NK-92 (cell line): ENCODE measurements around the gene OR5AR1.
"Not testable (repeated sequence)": the region's sequence is repeated elsewhere in the genome, so short reads cannot be mapped to it uniquely, and the experiment has no call there.

Source experiments
- DNase-seq: peaks from one replicate; lab custom pipeline; 2025; ENCODE audit not compliant: unreplicated experiment; lab: John Stamatoyannopoulos, UW

OR5AR1 gene

DNA sequence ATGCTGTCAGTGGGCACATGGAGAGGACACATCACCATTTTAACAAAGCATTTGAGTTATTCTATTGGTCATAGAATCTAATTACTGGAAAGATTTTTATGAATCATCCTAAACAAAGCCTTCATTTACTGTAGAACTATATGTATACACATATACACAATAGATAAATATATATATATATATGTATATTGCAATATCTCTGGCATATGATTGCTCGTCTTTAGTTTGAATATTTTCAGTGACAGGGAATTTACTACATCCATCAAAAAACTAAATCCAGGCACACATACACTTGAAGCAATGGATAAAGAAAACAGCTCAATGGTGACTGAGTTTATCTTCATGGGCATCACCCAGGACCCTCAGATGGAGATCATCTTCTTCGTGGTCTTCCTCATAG, at the start of gene OR5AR1:
Gene OR5AR1 (plus strand): TSS at position 301 of the 400 bp plus-strand sequence. CDS start 0 bp downstream, at position 301.
- no peak for DNase-seq

DNA sequence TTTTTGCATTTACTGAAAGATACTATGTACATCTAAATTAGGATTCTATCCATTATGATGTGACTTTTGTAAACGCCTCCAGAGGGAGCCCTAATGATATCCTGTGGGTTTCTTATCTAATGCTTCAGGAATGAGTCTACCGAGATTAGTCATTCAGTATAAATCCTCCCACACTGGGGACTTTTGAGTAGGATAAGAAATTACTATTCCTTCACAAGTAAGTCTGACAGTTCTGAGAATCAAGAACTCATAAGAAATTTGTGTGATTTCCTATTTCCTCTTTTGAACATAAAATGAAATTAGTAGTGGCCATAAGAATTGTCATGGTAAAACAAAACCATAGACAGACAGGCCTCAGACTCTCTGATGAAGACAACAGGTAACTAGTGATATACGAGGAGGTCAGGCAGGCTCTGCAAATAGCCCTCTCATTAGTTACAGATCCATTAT, 38.8 kb upstream of the OR5AR1 start:
- DNase-seq: no peak

DNA sequence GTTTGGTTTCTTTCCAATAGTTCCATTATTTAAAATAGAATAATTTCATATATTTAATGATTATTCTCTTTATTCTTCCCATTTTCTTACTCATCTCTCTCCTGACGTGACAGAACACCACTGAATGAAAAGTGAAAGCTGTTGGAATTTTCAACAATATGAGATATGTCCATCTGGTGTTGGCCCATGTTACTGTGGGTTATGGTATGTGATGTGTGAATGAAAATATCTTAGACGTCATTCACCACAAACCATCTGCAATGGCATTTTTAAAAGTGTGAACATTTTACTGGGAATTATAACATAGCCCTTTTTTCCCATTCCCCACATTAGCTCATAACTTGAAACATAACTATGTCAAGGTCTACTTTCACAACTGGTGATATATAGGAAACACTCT, 37.5 kb upstream of the OR5AR1 start:
- no peak for DNase-seq

DNA sequence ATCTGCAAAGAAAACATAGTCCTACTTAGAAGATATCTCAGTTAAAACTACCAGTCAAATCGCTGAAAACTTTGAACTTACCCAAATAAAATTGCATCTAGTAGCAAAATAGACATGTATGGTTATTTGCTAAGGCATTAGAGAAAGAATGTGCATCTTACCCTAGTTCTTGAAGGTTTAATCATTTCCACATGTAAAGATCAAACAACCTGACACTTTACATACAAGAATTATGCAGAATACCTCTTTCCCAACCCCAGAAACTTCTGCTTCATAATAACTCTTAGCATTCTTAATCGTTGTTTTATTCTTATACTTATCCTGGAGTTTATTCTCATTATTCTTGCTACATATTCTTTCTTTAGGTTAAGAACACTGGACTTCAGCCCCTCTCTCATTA, 31.2 kb upstream of the OR5AR1 start:
- DNase-seq: no peak

DNA sequence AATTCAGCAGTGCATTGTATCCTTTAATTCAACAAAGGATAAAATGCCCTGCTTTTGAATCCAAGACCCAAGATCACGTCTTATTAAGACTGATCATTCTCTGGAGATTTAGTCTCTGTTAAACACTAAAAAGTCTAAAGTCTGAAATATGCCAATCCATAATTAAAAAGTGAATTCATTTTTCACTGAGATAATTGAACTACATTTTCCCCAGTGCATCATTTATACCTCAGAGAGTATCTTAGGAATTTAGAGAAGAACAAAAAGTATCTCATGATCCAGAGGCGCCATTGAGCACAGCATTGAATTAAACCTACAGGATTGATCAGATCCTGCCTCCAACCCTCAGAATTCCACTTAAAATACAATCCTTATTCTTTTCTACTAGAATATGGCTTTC, 26.6 kb upstream of the OR5AR1 start:
- DNase-seq: no peak

DNA sequence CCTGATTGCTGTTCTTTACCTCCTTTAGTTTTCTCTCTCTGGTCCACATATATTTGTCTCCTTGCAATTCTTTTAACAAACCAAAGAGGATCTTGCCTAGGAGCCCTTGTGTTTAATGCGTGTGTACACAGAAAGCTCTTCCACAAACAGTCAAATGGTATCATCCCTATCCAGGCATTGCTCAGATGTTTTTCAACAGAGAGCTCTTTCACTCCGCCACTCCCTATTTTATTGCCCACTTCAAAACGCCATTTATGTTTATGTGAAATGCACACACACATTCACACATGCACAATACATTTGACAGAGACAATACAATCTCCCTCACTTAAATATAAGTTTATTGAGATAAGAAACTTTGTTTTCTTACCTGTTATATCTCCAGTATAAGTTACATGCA, 26.0 kb upstream of the OR5AR1 start:
- DNase-seq: no peak

DNA sequence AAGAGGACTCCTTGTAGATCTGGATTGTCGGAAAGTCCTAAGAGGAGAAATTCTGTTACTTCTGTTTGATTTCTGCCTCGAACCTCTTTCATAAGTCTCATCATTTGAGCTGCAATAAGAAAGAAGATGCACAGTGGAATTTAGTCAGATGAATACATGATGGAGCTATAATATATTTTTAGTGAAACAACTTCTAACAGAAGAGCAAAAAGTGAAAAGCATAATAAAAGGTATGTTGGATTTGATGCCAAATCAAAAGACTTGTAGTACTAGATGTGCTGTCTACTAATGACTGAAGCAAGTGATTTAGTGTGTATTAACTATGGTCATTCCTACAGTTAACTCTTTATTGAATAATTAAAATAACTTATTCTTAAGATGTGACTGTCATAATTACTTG, 21.1 kb upstream of the OR5AR1 start, which contains the start of gene OR5AP2:
Gene OR5AP2 (minus strand): TSS at position 101 of the 400 bp plus-strand sequence. CDS start 0 bp downstream, at position 101.
- no peak for DNase-seq

DNA sequence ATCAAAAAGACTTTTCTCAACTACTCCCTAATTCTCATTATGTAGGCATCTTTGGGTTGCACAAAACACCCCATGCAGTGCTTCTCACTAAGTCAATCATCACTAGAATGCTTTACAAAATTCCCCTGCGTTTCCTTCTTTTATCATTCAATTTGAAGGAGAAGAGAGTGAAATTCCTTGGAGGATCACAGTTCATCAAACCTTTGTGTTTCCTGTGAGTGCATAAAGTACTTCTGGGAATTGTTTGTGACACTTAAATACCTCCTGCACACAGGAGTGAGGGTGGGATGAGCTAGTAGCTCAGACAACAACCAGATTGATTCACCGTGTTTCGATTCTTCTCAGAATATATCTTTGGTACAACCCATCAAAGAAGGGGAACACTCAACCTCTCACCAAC, 3.7 kb upstream of the OR5AR1 start:
- no peak for DNase-seq

DNA sequence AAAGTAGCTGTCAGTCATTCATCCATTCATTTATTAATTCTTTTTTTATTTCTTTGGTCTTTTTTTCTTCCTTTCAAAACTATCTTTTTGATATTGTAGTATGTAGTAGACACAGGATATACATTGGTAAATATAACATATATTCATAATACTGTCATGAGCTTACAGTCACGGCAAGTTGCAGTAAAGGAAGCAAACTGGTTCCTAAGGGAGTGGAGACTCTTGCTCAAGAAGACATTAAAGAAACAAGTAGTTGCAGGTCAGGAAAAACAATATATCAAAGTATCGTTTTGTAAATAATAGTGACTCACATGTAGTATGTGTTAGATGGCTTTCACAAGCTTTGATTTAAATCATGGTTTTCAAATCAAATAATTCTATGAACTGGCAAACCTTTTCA, 7.5 kb downstream of the OR5AR1 start:
- no peak for DNase-seq

DNA sequence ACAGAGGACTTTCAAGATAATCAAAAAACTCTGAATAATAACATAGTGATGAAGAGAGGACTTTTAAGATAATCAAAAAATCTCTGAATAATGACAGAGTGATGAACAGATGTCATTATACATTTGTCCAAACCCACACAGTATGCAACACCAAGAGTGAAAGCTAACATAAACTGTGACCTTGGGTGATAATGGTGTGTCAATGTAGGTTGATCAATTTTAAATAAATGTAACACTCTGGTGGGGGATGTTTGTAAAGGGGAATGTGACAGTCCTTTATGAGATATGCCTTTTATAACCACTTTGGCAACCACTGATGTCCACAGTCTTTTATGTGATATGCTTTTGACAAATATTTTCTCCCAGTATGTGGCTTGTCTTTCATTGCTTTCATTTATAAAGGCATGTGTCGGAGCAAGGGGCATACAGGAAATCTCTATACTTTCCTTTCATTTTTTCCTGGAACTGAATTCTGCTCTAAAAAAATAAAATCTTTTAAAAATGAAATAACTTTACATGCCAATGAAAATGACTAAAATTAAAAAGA, 25.1 kb downstream of the OR5AR1 start:
- no peak for DNase-seq

DNA sequence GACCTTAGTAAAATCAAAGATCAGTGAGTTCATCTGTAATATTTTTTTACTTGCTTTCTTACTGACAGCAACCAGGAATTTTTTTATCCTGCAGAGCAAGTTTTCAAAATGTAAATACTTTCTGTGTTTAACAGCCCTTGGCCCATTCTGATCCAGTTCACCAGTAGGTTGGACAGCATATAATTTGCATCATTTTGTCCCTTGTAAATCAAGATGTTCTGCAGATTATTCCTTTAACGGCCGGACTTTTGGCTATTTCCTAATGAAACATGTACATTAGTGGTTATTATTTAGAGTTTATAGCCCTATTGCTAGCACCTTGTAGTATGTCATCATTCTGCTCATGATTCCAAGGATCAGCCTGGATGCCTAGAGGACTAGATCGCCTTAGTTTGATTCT, 27.7 kb downstream of the OR5AR1 start:
- not testable (repeated sequence) for DNase-seq

DNA sequence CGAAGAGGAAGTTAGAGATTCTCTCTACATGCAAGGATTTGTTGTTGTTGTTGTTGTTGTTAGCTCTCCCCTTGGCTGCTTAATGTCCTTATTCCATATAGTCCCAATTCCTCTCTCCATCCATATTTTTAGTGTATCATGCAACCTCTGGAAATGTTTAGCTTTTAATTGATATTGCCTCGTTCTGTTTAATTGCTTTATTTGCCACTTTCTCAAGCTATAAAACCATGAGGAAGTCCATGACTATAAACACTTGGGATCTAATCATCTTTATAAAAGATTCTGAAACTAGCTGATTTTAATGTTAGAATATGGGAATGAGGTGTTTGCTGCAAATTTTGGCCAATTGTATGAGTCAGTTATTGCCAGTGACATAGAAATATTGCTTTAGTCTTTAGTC, 29.9 kb downstream of the OR5AR1 start:
- DNase-seq: no peak

DNA sequence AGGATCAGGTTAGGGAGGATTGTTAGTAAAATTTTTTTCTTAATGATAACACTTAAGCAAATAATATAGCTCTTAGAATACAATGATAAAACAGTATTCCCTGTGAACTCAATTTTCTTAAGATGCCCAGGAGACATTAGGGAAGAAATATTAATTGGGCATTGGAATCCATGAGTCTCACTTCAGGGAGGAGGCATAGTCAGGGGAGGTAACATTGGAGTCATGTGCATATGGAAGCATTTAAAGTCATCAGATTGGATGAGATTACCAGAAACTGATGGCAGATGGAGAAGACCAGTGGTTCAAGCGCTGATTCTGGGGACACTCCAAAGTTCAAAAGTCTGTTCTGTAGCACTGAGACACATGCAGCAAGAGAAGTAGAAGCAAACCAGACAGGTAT, 35.3 kb downstream of the OR5AR1 start, which contains the start of gene OR9G1:
Gene OR9G1 (plus strand): TSS at position 301 of the 400 bp plus-strand sequence. CDS start 1,293 bp downstream, outside the sequence.
- no peak for DNase-seq

DNA sequence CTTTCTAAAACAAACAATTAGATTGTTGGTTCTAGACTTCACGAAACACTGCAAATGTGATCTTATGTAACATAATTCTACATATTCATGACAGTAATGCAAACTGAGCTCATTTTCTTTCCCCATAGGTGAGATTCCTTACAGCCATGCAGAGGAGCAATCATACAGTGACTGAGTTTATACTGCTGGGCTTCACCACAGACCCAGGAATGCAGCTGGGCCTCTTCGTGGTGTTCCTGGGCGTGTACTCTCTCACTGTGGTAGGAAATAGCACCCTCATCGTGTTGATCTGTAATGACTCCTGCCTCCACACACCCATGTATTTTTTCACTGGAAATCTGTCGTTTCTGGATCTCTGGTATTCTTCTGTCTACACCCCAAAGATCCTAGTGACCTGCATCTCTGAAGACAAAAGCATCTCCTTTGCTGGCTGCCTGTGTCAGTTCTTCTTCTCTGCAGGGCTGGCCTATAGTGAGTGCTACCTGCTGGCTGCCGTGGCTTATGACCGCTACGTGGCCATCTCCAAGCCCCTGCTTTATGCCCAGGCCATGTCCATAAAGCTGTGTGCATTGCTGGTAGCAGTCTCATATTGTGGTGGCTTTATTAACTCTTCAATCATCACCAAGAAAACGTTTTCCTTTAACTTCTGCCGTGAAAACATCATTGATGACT, 36.9 kb downstream of the OR5AR1 start:
- no peak for DNase-seq

DNA sequence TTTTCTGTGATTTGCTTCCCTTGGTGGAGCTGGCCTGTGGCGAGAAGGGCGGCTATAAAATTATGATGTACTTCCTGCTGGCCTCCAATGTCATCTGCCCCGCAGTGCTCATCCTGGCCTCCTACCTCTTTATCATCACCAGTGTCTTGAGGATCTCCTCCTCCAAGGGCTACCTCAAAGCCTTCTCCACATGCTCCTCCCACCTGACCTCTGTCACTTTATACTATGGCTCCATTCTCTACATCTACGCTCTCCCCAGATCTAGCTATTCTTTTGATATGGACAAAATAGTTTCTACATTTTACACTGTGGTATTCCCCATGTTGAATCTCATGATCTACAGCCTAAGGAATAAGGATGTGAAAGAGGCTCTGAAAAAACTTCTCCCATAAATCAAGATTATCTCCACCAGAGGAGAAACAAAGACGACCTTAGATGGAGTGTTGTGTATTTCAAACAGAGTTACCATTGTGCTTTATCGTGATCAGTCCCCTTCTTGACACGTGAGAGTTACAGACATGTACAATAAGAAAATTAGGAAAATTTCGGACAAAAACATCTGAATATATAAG, 37.5 kb downstream of the OR5AR1 start:
- no peak for DNase-seq

DNA sequence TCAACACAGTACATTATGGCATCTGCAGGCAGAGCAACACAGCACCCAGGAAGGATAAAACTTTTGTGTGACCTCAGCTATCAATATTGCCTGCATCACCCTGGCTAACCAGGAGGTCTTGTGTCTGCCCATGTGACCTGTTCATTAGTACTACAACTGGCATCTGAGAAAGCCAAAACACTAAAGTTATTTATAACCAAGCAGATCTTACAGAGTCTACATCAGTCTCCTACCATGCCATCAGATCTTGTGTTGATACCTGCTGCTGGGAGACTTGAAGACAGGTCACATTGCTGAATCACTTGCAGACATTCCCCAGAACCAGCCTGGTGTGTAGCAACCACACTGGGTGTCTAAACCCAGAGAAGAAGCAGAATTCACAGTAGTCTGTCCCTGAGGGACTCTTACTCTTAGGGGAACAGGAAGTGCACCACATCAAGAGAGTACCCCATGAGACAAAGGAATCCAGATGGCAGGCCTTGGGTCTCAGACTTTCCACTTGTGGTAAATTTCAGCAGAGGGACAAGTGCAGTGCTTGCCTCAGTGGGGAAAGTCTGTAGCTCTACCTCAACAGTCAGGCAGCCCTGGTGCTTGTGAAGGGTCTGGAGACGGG, 42.4 kb downstream of the OR5AR1 start:
- DNase-seq: no peak

DNA sequence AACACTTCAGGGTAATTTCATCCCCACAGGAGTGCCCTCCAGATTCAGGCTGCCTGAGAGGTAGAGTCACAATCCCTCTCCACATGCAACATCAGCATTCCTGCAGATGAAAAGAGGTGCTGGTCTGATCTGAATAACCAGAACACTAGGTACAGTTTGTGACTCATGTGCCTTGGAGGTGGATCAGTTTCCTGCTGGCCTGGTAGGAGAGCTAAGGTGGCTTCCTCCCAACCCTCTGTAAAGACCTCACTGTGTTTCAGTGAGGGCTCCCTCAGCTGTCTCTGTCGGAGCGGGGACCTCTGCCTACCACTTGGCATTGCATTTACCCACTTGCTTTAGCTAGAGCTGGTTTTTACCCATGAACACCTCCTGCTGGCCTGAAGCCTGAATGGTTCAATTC, 43.0 kb downstream of the OR5AR1 start:
- DNase-seq: no peak

DNA sequence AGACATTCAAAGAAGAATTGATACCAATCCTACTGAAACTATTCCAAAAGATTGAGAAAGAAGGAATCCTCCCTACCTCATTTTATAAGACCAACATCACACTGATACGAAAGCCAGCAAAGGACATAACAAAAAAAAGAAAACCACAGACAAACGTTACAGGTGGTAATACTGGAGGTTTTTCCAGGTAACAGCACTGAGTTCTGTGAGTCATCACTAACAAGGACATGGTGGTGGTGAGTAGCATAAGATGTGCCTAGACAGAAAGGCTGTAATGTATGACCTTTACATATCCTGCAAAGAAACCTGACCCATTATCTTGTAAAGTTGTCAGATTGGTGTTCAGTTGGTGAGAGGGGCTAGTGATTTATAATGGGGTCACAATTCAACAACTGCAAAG, 50.7 kb downstream of the OR5AR1 start:
- DNase-seq: no peak
